Immature natural killer cell (primary cell): Measurements from ENCODE around the gene TOX4. TPM values are rescaled to one million over a fixed set of nuclear protein-coding genes. Genes with fewer than 3 reads are reported as not detected.

ENCODE experiments used
- polyA plus RNA-seq, 3 donors: library from polyadenylated mRNA; unstranded; fragments of 300-500 nt; fragmentation: Illumina TruSeq; gene quantifications; one replicate each; pipeline ENCODE4 v1.2.3, GENCODE V29; 2021

The TOX4 gene
- polyA plus RNA-seq, 3 donors from 2014 or later = 81.4 to 101 (median 84.7) TPM

Other genes with a start within 250 kb of the TOX4 start
- 100 to 1,000 TPM; 622 to 879 (median 758) TPM for gene HNRNPC, start 207.8 kb upstream of the TOX4 start, polyA plus RNA-seq
- gene RPGRIP1, start 197.1 kb upstream of the TOX4 start, polyA plus RNA-seq = 1 to 10 TPM in 1 of 3 donors, under 1 TPM in 1, not detected in 1; 0.15 to 1.9 TPM
- 10 to 100 TPM; 43.2 to 91.2 (median 59.3) TPM for gene SUPT16H, start 93.2 kb upstream of the TOX4 start, polyA plus RNA-seq
- 10 to 100 TPM; 14.5 to 62.6 (median 14.8) TPM for gene CHD8, start 21.1 kb upstream of the TOX4 start, polyA plus RNA-seq
- gene RAB2B, start 236 bp upstream of the TOX4 start, polyA plus RNA-seq = 10 to 100 TPM in 2 of 3 donors, 1 to 10 TPM in 1; 7.7 to 20.0 (median 18.5) TPM
- 10 to 100 TPM; 10.0 to 21.6 (median 18.0) TPM for gene METTL3, start 34.1 kb downstream of the TOX4 start, polyA plus RNA-seq
- 1 to 10 TPM in 2 of 3 donors, under 1 TPM in 1; 0.80 to 1.6 (median 1.2) TPM for gene SALL2, start 49.2 kb downstream of the TOX4 start, polyA plus RNA-seq
- not detected for gene OR10G3, start 102.9 kb downstream of the TOX4 start, polyA plus RNA-seq
- gene OR10G2, start 157.7 kb downstream of the TOX4 start, polyA plus RNA-seq = not detected
- gene OR4E2, start 176.6 kb downstream of the TOX4 start, polyA plus RNA-seq = not detected
- gene OR4E1, start 196.6 kb downstream of the TOX4 start, polyA plus RNA-seq = not detected